Adrenal gland (tissue), 12 donors: Measurements from ENCODE around the gene VSIG2. TPM values are rescaled to one million over a fixed set of nuclear protein-coding genes. Genes with fewer than 3 reads are reported as not detected.
A peak's percentile ranks its signal among the peaks of the same experiment; 100 is the strongest.

Experiments
- DNase-seq, 7 donors: peaks; one replicate each; pipeline ENCODE4 v3.0.0-alpha.2; 2019 to 2020
- H3K27ac ChIP-seq, 5 donors: fragments of 200-600 bp; sonication (generic) in 4 of 5; 1 replicate in 3 of 5; 2 replicates in 2 of 5; pipeline versions ENCODE4 v1.5.1 to v1.8.0; 2016 to 2020; ENCODE audit warnings: mild to moderate bottlenecking in 1 of 5
- H3K27me3 ChIP-seq: fragments of 200-600 bp; 2 replicates; pipeline ENCODE4 v1.8.0; 2021
- H3K36me3 ChIP-seq, 2 donors: fragments of 200-600 bp; replicated peaks in 1 of 2; 1 replicate in 1 of 2; 2 replicates in 1 of 2; pipeline versions ENCODE4 v1.5.1 to v1.8.0; 2018 to 2022
- H3K4me1 ChIP-seq, 2 donors: fragments of 200-600 bp; replicated peaks in 1 of 2; 1 replicate in 1 of 2; 2 replicates in 1 of 2; pipeline versions ENCODE4 v1.5.1 to v1.8.0; 2018 to 2021
- H3K4me3 ChIP-seq, 4 donors: fragments of 200-600 bp; sonication (generic) in 3 of 4; one replicate each; pipeline ENCODE4 v1.5.1; 2016 to 2018
- H3K9me3 ChIP-seq, 3 donors: fragments of 200-600 bp; sonication (generic) in 1 of 3; replicated peaks in 1 of 3; 1 replicate in 2 of 3; 2 replicates in 1 of 3; pipeline versions ENCODE4 v1.5.1 to v1.8.0; 2016 to 2021
- CTCF ChIP-seq, 6 experiments: fragments of 450-650 bp in 4 of 6; fragments of 200-600 bp in 2 of 6; sonication (generic) in 1 of 6; IDR thresholded peaks; 1 replicate in 5 of 6; 2 replicates in 1 of 6; pipeline versions ENCODE4 v1.5.1 to v1.8.0; 2016 to 2021; ENCODE audit warnings: antibody characterized with exemption in 6 of 6, mild to moderate bottlenecking in 2 of 6, moderate library complexity in 1 of 6
- POLR2A ChIP-seq, 2 donors: fragments of 450-650 bp; IDR thresholded peaks; one replicate each; pipeline ENCODE4 v1.6.1; 2017; ENCODE audit warnings: antibody characterized with exemption in 2 of 2, mild to moderate bottlenecking in 2 of 2, moderate library complexity in 1 of 2
- WGBS, 4 donors: extraction: QIAGEN DNeasy Blood & Tissue Kit in 2 of 4; methylation state at CpG; one replicate each; pipeline versions ENCODE4 v1.1.5 to v1.1.7; 2013 to 2017; 5-methylcytosine and 5-hydroxymethylcytosine counted together
- intact Hi-C, 2 donors: fragments of 100-400 bp; cut with DNase I; formaldehyde crosslinking; loops; one replicate each; pipeline versions ENCODE4 v1.14.1 to v1.15.0; 2022 to 2023
- polyA plus RNA-seq, 3 donors: library from polyadenylated mRNA; stranded (reverse); fragments of 200-250 nt in 2 of 3; fragments of 350-450 nt in 1 of 3; fragmentation: Illumina TruSeq in 1 of 3; extraction: RNeasy Lipid Tissue Mini Kit (QIAGEN cat#74804) in 1 of 3; gene quantifications; one replicate each; pipeline ENCODE4 v1.2.3, GENCODE V29; 2013 to 2014
- total RNA-seq, 9 donors: library from RNA; depleted of rRNA in 4 of 9; stranded (reverse); fragments of >200 nt in 4 of 9; fragments of 120-200 nt in 1 of 9; fragmentation: NEBNext Ultra II Directional in 1 of 9; extraction: Animal tissue kit (Norgen Biotek cat#: 25700) in 1 of 9; gene quantifications; one replicate each; pipeline versions ENCODE4 v1.1.0 to v1.2.4, GENCODE V29; 2013 to 2023
- donor health status: healthy with polysubstance abuse.
- donor health status: Bipolar disorder and iron deficiency.
- donor health status: DM: yes; HTN: yes; CAD: no.
- donor health status: DM: no; HTN: no; CAD: no.
- donor health status: DM: no; HTN: no; CAD: no.
- donor health status: DM: yes; HTN: yes; CAD: no.

VSIG2 gene
- total and polyA plus RNA-seq, 12 donors: 0.11 to 2.4 (median 0.48) TPM; not detected in 4

GRCh38 chr11:124748481-124749343 lies 3.3 kb downstream of the VSIG2 start:
- peaks cover 9 to 13% of the 10 kb centered on the region in 2 donors for H3K4me1 ChIP-seq
- 30 to 38% (median 35%) methylated on average over 8 to 12 of the region's 12 CpGs for WGBS, 4 donors
- TF ChIP-seq POLR2A (IDR thresholded peaks at IDR 0.05): no peak
- no peak for TF ChIP-seq CTCF (IDR thresholded peaks at IDR 0.05)
- DNase-seq: peak in 2 of 7 donors; percentile 26 to 42
- peak overlapping the region in 1 of 5 donors; percentile 64 for H3K27ac ChIP-seq
- no peak overlapping the region for H3K4me3 ChIP-seq
- H3K27me3 ChIP-seq: peaks cover 58% of the 10 kb centered on the region
- intact Hi-C loops: no loop called here
- H3K36me3 ChIP-seq: no peaks in the 10 kb centered on the region
- no peaks in the 10 kb centered on the region for H3K9me3 ChIP-seq

- H3K4me1 ChIP-seq: peaks cover 9 to 13% of the 10 kb centered on the region in 2 donors
- peaks cover 65% of the 10 kb centered on the region for H3K27me3 ChIP-seq
- H3K27ac ChIP-seq: peak overlapping the region in 1 of 5 donors; percentile 64
- WGBS, 4 donors: 45 to 62% (median 46%) methylated on average over 7 of the region's 7 CpGs
- TF ChIP-seq CTCF (IDR thresholded peaks at IDR 0.05): no peak
- TF ChIP-seq POLR2A (IDR thresholded peaks at IDR 0.05): no peak
- H3K4me3 ChIP-seq: no peak overlapping the region
- no peaks in the 10 kb centered on the region for H3K36me3 ChIP-seq
- DNase-seq: no peak
- intact Hi-C loops: no loop called here
- H3K9me3 ChIP-seq: no peaks in the 10 kb centered on the region
Measured at GRCh38 chr11:124748100-124748418, 4.0 kb downstream of the VSIG2 start.

GRCh38 chr11:124747406-124748099 lies 4.5 kb downstream of the VSIG2 start:
- Histone ChIP-seq H3K27me3 (peaks cover 66% of the 10 kb centered on the region), H3K4me3 (peak overlapping the region in 1 of 4 donors; percentile 58)

More at GRCh38 chr11:124747406-124748099, 4.5 kb downstream of the VSIG2 start:
- no peak for TF ChIP-seq POLR2A (IDR thresholded peaks at IDR 0.05)
- TF ChIP-seq CTCF (IDR thresholded peaks at IDR 0.05): no peak
- intact Hi-C loops: no loop called here
- DNase-seq: no peak
- peaks cover 9 to 13% of the 10 kb centered on the region in 2 donors for H3K4me1 ChIP-seq
- H3K9me3 ChIP-seq: no peaks in the 10 kb centered on the region
- 50 to 53% (median 52%) methylated on average over 10 to 14 of the region's 14 CpGs for WGBS, 4 donors
- no peaks in the 10 kb centered on the region for H3K36me3 ChIP-seq
- H3K27ac ChIP-seq: peak overlapping the region in 1 of 5 donors; percentile 64
